ENCODE measurements around the gene LLGL1.

DNA sequence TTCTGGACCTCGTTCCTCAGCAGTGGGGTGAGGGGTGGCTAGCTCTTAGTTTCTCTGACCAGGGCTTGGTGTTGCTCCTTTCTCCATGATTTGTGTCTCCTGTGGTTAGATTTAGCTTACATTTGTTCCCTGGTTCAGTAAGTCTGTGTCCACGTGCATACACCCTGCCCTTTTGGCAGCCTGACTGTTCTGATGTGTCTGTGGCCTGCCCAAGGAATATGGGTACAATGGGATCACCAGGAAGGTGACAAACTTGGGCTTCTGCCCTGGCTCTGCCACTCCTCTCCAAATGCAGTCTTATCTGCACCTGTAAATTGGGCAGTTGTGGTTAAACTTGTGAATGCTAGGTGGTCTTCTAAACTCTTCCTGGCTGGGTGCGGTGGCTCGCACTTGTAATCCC, 24.3 kb upstream of the LLGL1 start:
- TF ChIP-seq, protein P1, sequence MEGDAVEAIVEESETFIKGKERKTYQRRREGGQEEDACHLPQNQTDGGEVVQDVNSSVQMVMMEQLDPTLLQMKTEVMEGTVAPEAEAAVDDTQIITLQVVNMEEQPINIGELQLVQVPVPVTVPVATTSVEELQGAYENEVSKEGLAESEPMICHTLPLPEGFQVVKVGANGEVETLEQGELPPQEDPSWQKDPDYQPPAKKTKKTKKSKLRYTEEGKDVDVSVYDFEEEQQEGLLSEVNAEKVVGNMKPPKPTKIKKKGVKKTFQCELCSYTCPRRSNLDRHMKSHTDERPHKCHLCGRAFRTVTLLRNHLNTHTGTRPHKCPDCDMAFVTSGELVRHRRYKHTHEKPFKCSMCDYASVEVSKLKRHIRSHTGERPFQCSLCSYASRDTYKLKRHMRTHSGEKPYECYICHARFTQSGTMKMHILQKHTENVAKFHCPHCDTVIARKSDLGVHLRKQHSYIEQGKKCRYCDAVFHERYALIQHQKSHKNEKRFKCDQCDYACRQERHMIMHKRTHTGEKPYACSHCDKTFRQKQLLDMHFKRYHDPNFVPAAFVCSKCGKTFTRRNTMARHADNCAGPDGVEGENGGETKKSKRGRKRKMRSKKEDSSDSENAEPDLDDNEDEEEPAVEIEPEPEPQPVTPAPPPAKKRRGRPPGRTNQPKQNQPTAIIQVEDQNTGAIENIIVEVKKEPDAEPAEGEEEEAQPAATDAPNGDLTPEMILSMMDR (IDR thresholded peaks at IDR 0.05; ENCODE audit: insufficient read depth, low read length): no peak
- no peak for TF ChIP-seq GABPA (IDR thresholded peaks at IDR 0.05; ENCODE audit: low read depth)

Measured in HL-60 (cell line).